ENCODE data around the gene GORASP2.

DNA sequence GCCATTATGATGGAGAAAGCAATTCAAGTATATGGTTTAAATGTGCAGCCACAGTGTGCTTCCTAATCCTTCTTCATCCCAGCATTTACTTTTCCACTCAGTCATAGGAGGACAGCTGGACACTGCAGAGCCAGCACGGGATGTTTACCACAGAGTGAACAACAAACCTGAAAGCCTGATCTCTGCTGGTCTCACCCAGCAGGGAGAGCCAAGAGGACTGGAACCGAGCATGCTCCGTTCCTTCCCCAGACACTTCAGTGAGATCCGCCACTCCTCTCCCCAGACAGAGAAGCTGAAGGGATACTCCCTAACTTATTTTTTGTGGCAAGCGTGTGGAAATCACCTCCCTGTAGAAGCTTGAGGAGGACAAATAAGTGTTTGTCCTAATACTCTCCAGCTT, 23.2 kb upstream of the GORASP2 start:
- no peak for TF ChIP-seq CTCF (conservative IDR thresholded peaks at IDR 0.05 in 1 of 2, IDR thresholded peaks at IDR 0.05 in 1 of 2; ENCODE audit: low read depth in 1 of 2, low read length in 2 of 2)
- TF ChIP-seq EZH2 (IDR thresholded peaks at IDR 0.05; ENCODE audit: low read length, missing control alignments) = no peak
